ENCODE data around the gene ENGASE.

The ENGASE gene

GRCh38 chr17:79080761-79081290 lies 6.2 kb downstream of the ENGASE start:
- H3K4me3 ChIP-seq (replicated peaks; ENCODE audit: low read depth, low read length), result no peak overlapping the region
- no peak for DNase-seq (ENCODE audit: extremely low read depth, low read depth)
- no peak for TF ChIP-seq CTCF (IDR thresholded peaks at IDR 0.05; ENCODE audit: low read depth, low read length, missing control alignments)

- DNase-seq (ENCODE audit: extremely low read depth, low read depth), result no peak
Measured at GRCh38 chr17:79081571-79082276, 7.1 kb downstream of the ENGASE start.

GRCh38 chr17:79082311-79083190 lies 7.9 kb downstream of the ENGASE start:
- no peak for DNase-seq (ENCODE audit: extremely low read depth, low read depth)
- TF ChIP-seq CTCF (IDR thresholded peaks at IDR 0.05; ENCODE audit: low read depth, low read length, missing control alignments), result peak; percentile 75
- H3K4me3 ChIP-seq (replicated peaks; ENCODE audit: low read depth, low read length), result no peak overlapping the region

More at GRCh38 chr17:79081571-79082276, 7.1 kb downstream of the ENGASE start:
- no peak for TF ChIP-seq CTCF (IDR thresholded peaks at IDR 0.05; ENCODE audit: low read depth, low read length, missing control alignments)
- H3K4me3 ChIP-seq (replicated peaks; ENCODE audit: low read depth, low read length), result no peak overlapping the region

GRCh38 chr17:79083191-79083971 lies 8.8 kb downstream of the ENGASE start:
- no peak for DNase-seq (ENCODE audit: extremely low read depth, low read depth)
- H3K4me3 ChIP-seq (replicated peaks; ENCODE audit: low read depth, low read length), result no peak overlapping the region
- TF ChIP-seq CTCF (IDR thresholded peaks at IDR 0.05; ENCODE audit: low read depth, low read length, missing control alignments), result no peak

GRCh38 chr17:79084291-79085153 lies 9.9 kb downstream of the ENGASE start:
- TF ChIP-seq CTCF (IDR thresholded peaks at IDR 0.05; ENCODE audit: low read depth, low read length, missing control alignments), result no peak
- no peak overlapping the region for H3K4me3 ChIP-seq (replicated peaks; ENCODE audit: low read depth, low read length)
- DNase-seq (ENCODE audit: extremely low read depth, low read depth), result no peak

Data from HFF-Myc (cell line).